MV-4-11 (cell line): Measurements from ENCODE around the gene RACK1.

ENCODE experiments used
- DNase-seq: peaks from one replicate; lab custom pipeline; 2025; lab: John Stamatoyannopoulos, UW

Gene RACK1

GRCh38 chr5:181259974-181260719, 16.4 kb upstream of the RACK1 start:
- no peak for DNase-seq

- DNase-seq = no peak
Observed at GRCh38 chr5:181259283-181259682, 15.6 kb upstream of the RACK1 start.

GRCh38 chr5:181258576-181258975, 14.9 kb upstream of the RACK1 start:
- no peak for DNase-seq

GRCh38 chr5:181255836-181256578, 12.3 kb upstream of the RACK1 start:
- no peak for DNase-seq

GRCh38 chr5:181255276-181255675, 11.6 kb upstream of the RACK1 start:
- no peak for DNase-seq

GRCh38 chr5:181248277-181248676, 4.6 kb upstream of the RACK1 start:
- DNase-seq = no peak

GRCh38 chr5:181246276-181247049, 2.8 kb upstream of the RACK1 start:
- no peak for DNase-seq

- DNase-seq = no peak
Observed at GRCh38 chr5:181245427-181246275, 1.9 kb upstream of the RACK1 start.

GRCh38 chr5:181243018-181243563, 615 bp downstream of the RACK1 start:
- no peak for DNase-seq

- DNase-seq = no peak
Observed at GRCh38 chr5:181242031-181242451, 1.7 kb downstream of the RACK1 start.

- DNase-seq = no peak
Observed at GRCh38 chr5:181241393-181241975, 2.2 kb downstream of the RACK1 start.

- DNase-seq = no peak
Observed at GRCh38 chr5:181239062-181239663, 4.5 kb downstream of the RACK1 start.

GRCh38 chr5:181237729-181238385, 5.8 kb downstream of the RACK1 start:
- no peak for DNase-seq

- no peak for DNase-seq
Observed at GRCh38 chr5:181236954-181237641, 6.6 kb downstream of the RACK1 start.

GRCh38 chr5:181236471-181236870, 7.2 kb downstream of the RACK1 start:
- DNase-seq = no peak

GRCh38 chr5:181235689-181236366, 7.9 kb downstream of the RACK1 start:
- DNase-seq = no peak

GRCh38 chr5:181235323-181235688, 8.4 kb downstream of the RACK1 start:
- DNase-seq = no peak

GRCh38 chr5:181234455-181235306, 9.0 kb downstream of the RACK1 start:
- DNase-seq = no peak
